ENCODE results near the gene SLC6A4.

GRCh38 chr17:30234964-30235363 lies 533 bp downstream of the SLC6A4 start:
- no peak for TF ChIP-seq CTCF (IDR thresholded peaks at IDR 0.05)
- TF ChIP-seq POLR2AphosphoS5 (IDR thresholded peaks at IDR 0.05) = no peak
- no peak for TF ChIP-seq POLR2A (IDR thresholded peaks at IDR 0.05)

Data from breast epithelium (tissue), 3 donors.